T-cell (primary cell): ENCODE results near the gene G2E3. TPM values are rescaled to one million over a fixed set of nuclear protein-coding genes. Genes with fewer than 3 reads are reported as not detected.
"Not testable (repeated sequence)": the region's sequence is repeated elsewhere in the genome, so short reads cannot be mapped to it uniquely, and the experiment has no call there.

Source experiments
- ATAC-seq, 4 experiments: fragments of 200-7000 bp in 3 of 4; fragments of 150-1000 bp in 1 of 4; cut with Tn5 transposase; replicated peaks in 1 of 4; 1 replicate in 3 of 4; 2 replicates in 1 of 4; pipeline ENCODE4 v1.10.0; 2021; ENCODE audit warnings: moderate library complexity in 3 of 4, mild to moderate bottlenecking in 2 of 4, moderate number of reproducible peaks in 1 of 4
- CTCF ChIA-PET, 2 donors: fragments of 300-600 bp; sonication (Branson Sonifier 250); formaldehyde crosslinking; loops; one replicate each; lab custom pipeline; 2022; ENCODE audit warnings: antibody characterized with exemption in 2 of 2; lab: Charles Lee
- POLR2A ChIA-PET, 2 donors: fragments of 300-600 bp; sonication (Branson Sonifier 250); formaldehyde crosslinking; loops; one replicate each; lab custom pipeline; 2022; ENCODE audit warnings: antibody characterized with exemption in 2 of 2; lab: Charles Lee
- DNase-seq, 35 experiments: peaks; one replicate each; pipeline versions ENCODE4 v3.0.0 to v3.0.0-alpha.2; 2013 to 2023
- H3K27ac ChIP-seq: one replicate; pipeline ENCODE4 v1.5.1; 2013; ENCODE audit warnings: low read length
- H3K27me3 ChIP-seq, 2 experiments: replicated peaks in 1 of 2; 1 replicate in 1 of 2; 2 replicates in 1 of 2; pipeline versions ENCODE4 v1.6.1 to v1.7.0; 2013; ENCODE audit warnings: low read length in 1 of 2, mixed read lengths in 1 of 2; ENCODE audit not compliant: control insufficient read depth in 2 of 2, insufficient read depth in 2 of 2; ENCODE audit errors: extremely low read depth in 1 of 2
- H3K36me3 ChIP-seq, 2 donors: 1 replicate in 1 of 2; 2 replicates in 1 of 2; pipeline versions ENCODE4 v1.6.1 to v1.7.0; 2013; ENCODE audit warnings: low read length in 1 of 2; ENCODE audit not compliant: control insufficient read depth in 2 of 2, insufficient read depth in 1 of 2; ENCODE audit errors: extremely low read depth in 1 of 2
- H3K4me1 ChIP-seq, 2 experiments: 1 replicate in 1 of 2; 2 replicates in 1 of 2; pipeline versions ENCODE4 v1.6.1 to v1.7.0; 2013; ENCODE audit warnings: low read length in 2 of 2, mixed read lengths in 1 of 2; ENCODE audit not compliant: insufficient read depth in 2 of 2, control insufficient read depth in 1 of 2; ENCODE audit errors: extremely low read depth in 1 of 2
- H3K4me3 ChIP-seq, 2 donors: 1 replicate in 1 of 2; 2 replicates in 1 of 2; pipeline versions ENCODE4 v1.5.1 to v1.7.0; 2013; ENCODE audit warnings: mild to moderate bottlenecking in 2 of 2, low read length in 1 of 2, moderate library complexity in 1 of 2; ENCODE audit not compliant: control insufficient read depth in 1 of 2; ENCODE audit errors: extremely low read depth in 1 of 2
- H3K9me3 ChIP-seq: 2 replicates; pipeline ENCODE4 v1.7.0; 2013
- H3K27ac Mint-ChIP-seq, 2 donors: one replicate each; pipeline ENCODE4 v1.8.0; 2020 to 2021; ENCODE audit warnings: mild to moderate bottlenecking in 2 of 2, mixed read lengths in 2 of 2
- H3K27me3 Mint-ChIP-seq, 2 donors: one replicate each; pipeline ENCODE4 v1.8.0; 2021 to 2022; ENCODE audit warnings: mixed read lengths in 2 of 2
- H3K36me3 Mint-ChIP-seq: one replicate; pipeline ENCODE4 v1.8.0; 2021; ENCODE audit warnings: mixed read lengths
- H3K4me1 Mint-ChIP-seq, 3 donors: one replicate each; pipeline ENCODE4 v1.8.0; 2020 to 2022; ENCODE audit warnings: mixed read lengths in 3 of 3, mild to moderate bottlenecking in 1 of 3
- H3K4me3 Mint-ChIP-seq, 3 donors: one replicate each; pipeline ENCODE4 v1.8.0; 2020 to 2022; ENCODE audit warnings: mild to moderate bottlenecking in 3 of 3, mixed read lengths in 3 of 3, moderate library complexity in 3 of 3
- H3K9me3 Mint-ChIP-seq, 3 donors: one replicate each; pipeline ENCODE4 v1.8.0; 2020 to 2022; ENCODE audit warnings: mixed read lengths in 3 of 3
- WGBS: methylation state at CpG from one replicate; pipeline ENCODE4 v1.1.5; 2013; ENCODE audit warnings: missing lambda C conversion rate; ENCODE audit not compliant: insufficient coverage; 5-methylcytosine and 5-hydroxymethylcytosine counted together
- total RNA-seq, 35 experiments: library from RNA in 6 of 35; stranded (reverse) in 6 of 35; fragments of 120-200 nt in 1 of 35; gene quantifications; one replicate each; pipeline versions ENCODE4 v1.2.1 to v1.2.4 and lab custom pipeline; 2013 to 2026

The G2E3 gene
- total RNA-seq, 5 donors from 2014 or later (not counting 1 experiment from before 2014, with no cell fraction given): 21.7 to 28.2 (median 24.1) TPM

DNA sequence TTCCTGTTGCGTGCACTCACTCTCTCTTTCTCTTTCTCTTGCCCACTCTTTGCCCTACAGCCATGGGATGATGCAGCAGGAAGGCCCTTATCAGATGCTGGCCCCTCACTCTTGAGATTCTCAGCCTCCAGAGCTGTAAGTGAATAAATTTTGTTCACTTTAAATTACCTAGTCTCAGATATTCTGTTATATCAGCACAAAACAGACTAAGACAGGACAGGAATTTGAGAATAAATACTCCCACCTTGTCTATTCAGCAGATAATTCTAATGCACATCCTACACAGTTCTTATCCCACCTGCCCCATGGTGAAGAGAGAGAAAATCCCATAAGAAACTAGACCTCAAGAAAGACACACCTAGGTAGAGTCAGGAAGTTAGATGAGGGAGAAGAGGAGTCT, 25.8 kb upstream of the G2E3 start:
- Mint-ChIP-seq H3K27ac (no peak overlapping the region), H3K9me3 (no peaks in the 10 kb centered on the region), H3K36me3 (no peaks in the 10 kb centered on the region), H3K27me3 (peaks cover 16 to 20% of the 10 kb centered on the region in 2 donors), H3K4me3 (no peak overlapping the region), H3K4me1 (no peaks in the 10 kb centered on the region)
- H3K9me3 ChIP-seq: no peaks in the 10 kb centered on the region
- H3K4me1 ChIP-seq: no peaks in the 10 kb centered on the region
- ChIA-PET CTCF (no interaction called here), POLR2A (no interaction called here)
- ATAC-seq: no peak
- H3K4me3 ChIP-seq: no peak overlapping the region
- DNase-seq: no peak
- WGBS: no CpG with 5 or more reads among the region's 1 CpG
- H3K36me3 ChIP-seq: no peaks in the 10 kb centered on the region
- no peak overlapping the region for H3K27ac ChIP-seq
- H3K27me3 ChIP-seq: no peaks in the 10 kb centered on the region

- ChIA-PET POLR2A (no interaction called here), CTCF (interaction anchor here in 1 of 2 donors (0.7 kb wide), 1 partner anchor 20 kb away, joined by 3 read pairs; no protein-coding TSS in a partner anchor)
- H3K27me3 ChIP-seq: peaks cover 0 to 2% of the 10 kb centered on the region in 2 experiments
- no peak overlapping the region for H3K4me3 Mint-ChIP-seq
- no peaks in the 10 kb centered on the region for H3K9me3 ChIP-seq
- no peak overlapping the region for H3K27ac Mint-ChIP-seq
- no peaks in the 10 kb centered on the region for H3K36me3 ChIP-seq
- H3K27me3 Mint-ChIP-seq: peaks cover 16 to 25% of the 10 kb centered on the region in 2 donors
- no peaks in the 10 kb centered on the region for H3K4me1 ChIP-seq
- no CpG with 5 or more reads among the region's 1 CpG for WGBS
- no peak overlapping the region for H3K27ac ChIP-seq
- ATAC-seq (no peak), DNase-seq (no peak)
- H3K4me1 Mint-ChIP-seq: no peaks in the 10 kb centered on the region
- no peaks in the 10 kb centered on the region for H3K9me3 Mint-ChIP-seq
- H3K36me3 Mint-ChIP-seq: no peaks in the 10 kb centered on the region
- H3K4me3 ChIP-seq: no peak overlapping the region
Measured at GRCh38 chr14:30541318-30541717, 17.6 kb upstream of the G2E3 start.

DNA sequence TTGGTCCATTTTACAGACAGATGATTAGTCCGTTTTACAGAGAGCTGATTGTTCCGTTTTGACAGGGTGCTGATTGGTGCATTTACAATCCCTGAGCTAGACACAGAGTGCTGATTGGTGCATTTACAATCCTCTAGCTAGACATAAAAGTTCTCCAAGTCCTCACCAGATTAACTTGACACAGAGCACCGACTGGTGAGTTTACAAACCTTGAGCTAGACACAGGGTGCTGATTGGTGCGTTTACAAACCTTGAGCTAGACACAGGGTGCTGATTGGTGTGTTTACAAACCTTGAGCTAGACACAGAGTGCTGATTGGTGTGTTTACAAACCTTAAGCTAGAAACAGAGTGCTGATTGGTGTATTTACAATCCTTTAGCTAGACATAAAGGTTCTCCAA, 12.2 kb upstream of the G2E3 start:
- 100% methylated on average over 1 of the region's 4 CpGs for WGBS
- H3K4me3 ChIP-seq: not testable (repeated sequence)

GRCh38 chr14:30547388-30548048, 11.4 kb upstream of the G2E3 start:
- H3K9me3 ChIP-seq: no peaks in the 10 kb centered on the region
- no peaks in the 10 kb centered on the region for H3K4me1 Mint-ChIP-seq
- no peaks in the 10 kb centered on the region for H3K4me1 ChIP-seq
- no peak overlapping the region for H3K4me3 ChIP-seq
- H3K36me3 Mint-ChIP-seq: no peaks in the 10 kb centered on the region
- H3K36me3 ChIP-seq: no peaks in the 10 kb centered on the region
- ChIA-PET POLR2A (no interaction called here), CTCF (interaction anchor here in 1 of 2 donors (1.0 kb wide), 1 partner anchor 15 kb away, joined by 4 read pairs; no protein-coding TSS in a partner anchor)
- no peak for DNase-seq
- WGBS: 94% methylated on average over 31 of the region's 40 CpGs
- ATAC-seq: no peak
- no peaks in the 10 kb centered on the region for H3K9me3 Mint-ChIP-seq
- peaks cover 0 to 17% of the 10 kb centered on the region in 2 experiments for H3K27me3 ChIP-seq
- no peak overlapping the region for H3K27ac ChIP-seq
- peaks cover 19 to 23% of the 10 kb centered on the region in 2 donors for H3K27me3 Mint-ChIP-seq
- H3K4me3 Mint-ChIP-seq: no peak overlapping the region
- H3K27ac Mint-ChIP-seq: no peak overlapping the region

More for the DNA sequence above, 12.2 kb upstream of the G2E3 start:
- H3K27ac ChIP-seq, H3K4me3 Mint-ChIP-seq, H3K9me3 ChIP-seq, DNase-seq, ATAC-seq, H3K4me1 Mint-ChIP-seq, H3K4me1 ChIP-seq, POLR2A ChIA-PET, H3K36me3 ChIP-seq, CTCF ChIA-PET, H3K9me3 Mint-ChIP-seq, H3K27ac Mint-ChIP-seq, H3K36me3 Mint-ChIP-seq: not testable (repeated sequence)
- peaks cover 14 to 19% of the 10 kb centered on the region in 2 donors for H3K27me3 Mint-ChIP-seq
- peaks cover 0 to 17% of the 10 kb centered on the region in 2 experiments for H3K27me3 ChIP-seq

DNA sequence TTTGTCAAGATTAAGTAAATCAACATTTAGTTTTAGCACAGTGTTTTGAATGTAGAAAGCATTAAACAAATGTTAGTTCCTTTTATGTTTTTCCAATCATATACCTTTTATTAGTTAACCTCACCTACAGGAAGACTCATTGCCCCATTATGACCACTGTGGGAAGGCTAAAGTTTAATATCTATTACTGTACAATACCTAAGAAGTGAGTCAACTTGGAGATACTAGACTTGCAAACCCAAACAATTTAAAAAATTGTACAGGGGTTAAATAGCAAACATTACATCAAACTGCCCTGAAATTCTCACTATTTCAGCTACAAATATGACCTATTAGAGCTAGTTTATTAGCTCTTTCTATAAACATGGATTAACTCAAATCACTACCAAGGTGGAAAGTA, 8.6 kb upstream of the G2E3 start:
- Mint-ChIP-seq H3K27ac (no peak overlapping the region), H3K27me3 (peaks cover 19 to 20% of the 10 kb centered on the region in 2 donors), H3K36me3 (no peaks in the 10 kb centered on the region), H3K4me1 (no peaks in the 10 kb centered on the region), H3K4me3 (no peak overlapping the region), H3K9me3 (no peaks in the 10 kb centered on the region)
- CTCF ChIA-PET: no interaction called here
- no peak overlapping the region for H3K27ac ChIP-seq
- H3K4me3 ChIP-seq: no peak overlapping the region
- POLR2A ChIA-PET: no interaction called here
- DNase-seq (no peak), ATAC-seq (no peak)
- no peaks in the 10 kb centered on the region for H3K4me1 ChIP-seq
- H3K27me3 ChIP-seq: peaks cover 0 to 17% of the 10 kb centered on the region in 2 experiments
- no peaks in the 10 kb centered on the region for H3K9me3 ChIP-seq
- no peaks in the 10 kb centered on the region for H3K36me3 ChIP-seq

DNA sequence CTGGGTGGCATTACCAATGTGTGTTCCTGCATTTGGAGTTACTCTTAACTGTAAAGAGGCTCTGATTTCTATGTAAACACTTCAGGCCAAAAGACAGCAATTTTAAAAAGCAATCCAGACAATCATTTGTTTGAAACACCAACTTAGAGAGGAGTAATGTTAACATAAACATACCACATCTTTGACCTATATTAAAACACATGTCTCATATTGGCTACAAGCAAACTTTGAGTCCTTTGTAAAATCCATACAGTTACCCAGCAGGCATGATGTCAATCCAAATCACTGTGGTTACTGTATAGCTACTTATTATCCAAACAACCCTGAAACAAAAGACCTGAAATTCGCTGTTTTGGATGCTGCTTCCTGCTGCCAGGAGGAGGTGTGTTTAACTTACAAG, 7.5 kb upstream of the G2E3 start:
- H3K4me1 Mint-ChIP-seq: no peaks in the 10 kb centered on the region
- ATAC-seq (no peak), DNase-seq (no peak)
- no peaks in the 10 kb centered on the region for H3K9me3 ChIP-seq
- CTCF ChIA-PET: no interaction called here
- H3K27me3 Mint-ChIP-seq: peaks cover 19 to 20% of the 10 kb centered on the region in 2 donors
- WGBS: no CpG with 5 or more reads among the region's 1 CpG
- H3K4me1 ChIP-seq: no peaks in the 10 kb centered on the region
- POLR2A ChIA-PET: no interaction called here
- no peak overlapping the region for H3K4me3 ChIP-seq
- no peak overlapping the region for H3K4me3 Mint-ChIP-seq
- peaks cover 0 to 14% of the 10 kb centered on the region in 2 experiments for H3K27me3 ChIP-seq
- H3K9me3 Mint-ChIP-seq: no peaks in the 10 kb centered on the region
- no peak overlapping the region for H3K27ac ChIP-seq
- H3K36me3 ChIP-seq: no peaks in the 10 kb centered on the region
- H3K36me3 Mint-ChIP-seq: no peaks in the 10 kb centered on the region
- no peak overlapping the region for H3K27ac Mint-ChIP-seq
